Osteoblast (primary cell): ENCODE results near the gene TRERF1. TPM values are rescaled to one million over a fixed set of nuclear protein-coding genes. Genes with fewer than 3 reads are reported as not detected.

ENCODE experiments used
- DNase-seq: peaks from one replicate; pipeline ENCODE4 v3.0.0; 2011; ENCODE audit warnings: low spot score, mixed read lengths; ENCODE audit not compliant: insufficient read length; ENCODE audit errors: missing footprints
- H2AFZ ChIP-seq: 2 replicates; pipeline ENCODE4 v1.6.0; 2011; ENCODE audit warnings: mild to moderate bottlenecking, low read length
- H3K27ac ChIP-seq: 2 replicates; pipeline ENCODE4 v1.5.1; 2011; ENCODE audit warnings: mild to moderate bottlenecking, low read depth, low read length, moderate library complexity
- H3K27me3 ChIP-seq: 2 replicates; pipeline ENCODE4 v1.6.0; 2012; ENCODE audit warnings: mild to moderate bottlenecking, control low read depth, inconsistent platforms, low read length, moderate library complexity; ENCODE audit not compliant: insufficient read depth
- H3K36me3 ChIP-seq: 2 replicates; pipeline ENCODE4 v1.5.1; 2011; ENCODE audit warnings: mild to moderate bottlenecking, low read length, control low read depth, moderate library complexity; ENCODE audit not compliant: insufficient read depth
- H3K4me1 ChIP-seq: 2 replicates; pipeline ENCODE4 v1.5.1; 2011; ENCODE audit warnings: mild to moderate bottlenecking, low read length, control low read depth, moderate library complexity; ENCODE audit not compliant: insufficient read depth
- H3K4me2 ChIP-seq: 2 replicates; pipeline ENCODE4 v1.6.0; 2011; ENCODE audit warnings: mild to moderate bottlenecking, low read length; ENCODE audit not compliant: insufficient read depth
- H3K4me3 ChIP-seq: fragments of 200-600 bp; sonication (generic); 3 replicates; pipeline ENCODE4 v1.5.1; 2012; ENCODE audit warnings: mild to moderate bottlenecking, low read length, inconsistent platforms; ENCODE audit not compliant: insufficient read depth
- H3K79me2 ChIP-seq: 2 replicates; pipeline ENCODE4 v1.6.0; 2012; ENCODE audit warnings: mild to moderate bottlenecking, low read length, control low read depth, inconsistent platforms; ENCODE audit not compliant: insufficient read depth
- H3K9me3 ChIP-seq: 2 replicates; pipeline ENCODE4 v1.5.1; 2011; ENCODE audit warnings: low read depth, low read length, control low read depth
- H4K20me1 ChIP-seq: 2 replicates; pipeline ENCODE4 v1.6.0; 2012; ENCODE audit warnings: mild to moderate bottlenecking, low read length, control low read depth; ENCODE audit not compliant: insufficient read depth
- CTCF ChIP-seq: IDR thresholded peaks from 2 replicates; pipeline ENCODE4 v1.5.1; 2011; ENCODE audit warnings: mild to moderate bottlenecking, low read depth, low read length, moderate library complexity; ENCODE audit errors: extremely low read depth
- total RNA-seq: library from RNA; depleted of rRNA; stranded (reverse); fragments of >200 nt; gene quantifications from 2 replicates; pipeline ENCODE4 v1.2.3, GENCODE V29; 2012

The TRERF1 gene
- total RNA-seq, 1 donor, result 4.7 TPM

- peak; percentile 92 for DNase-seq
- no peaks in the 10 kb centered on the region for H3K79me2 ChIP-seq
- peak overlapping the region; percentile 13 for H3K27ac ChIP-seq
- peaks cover 12% of the 10 kb centered on the region for H3K36me3 ChIP-seq
- H3K4me2 ChIP-seq, result peak overlapping the region; percentile 59
- H3K9me3 ChIP-seq, result no peaks in the 10 kb centered on the region
- H4K20me1 ChIP-seq, result no peaks in the 10 kb centered on the region
- H3K4me1 ChIP-seq, result peaks cover 27% of the 10 kb centered on the region
- no peaks in the 10 kb centered on the region for H3K27me3 ChIP-seq
- TF ChIP-seq CTCF, result no peak
- H3K4me3 ChIP-seq, result peak overlapping the region; percentile 18
- H2AFZ ChIP-seq, result no peak overlapping the region
Measured at GRCh38 chr6:42224222-42225028, 227.3 kb downstream of the TRERF1 start.

- Histone ChIP-seq H3K4me1 (peaks cover 29% of the 10 kb centered on the region), H4K20me1 (no peaks in the 10 kb centered on the region), H3K27ac (no peak overlapping the region), H3K27me3 (no peaks in the 10 kb centered on the region), H3K4me3 (no peak overlapping the region), H3K36me3 (peaks cover 1% of the 10 kb centered on the region), H2AFZ (no peak overlapping the region), H3K79me2 (peaks cover 1% of the 10 kb centered on the region), H3K4me2 (no peak overlapping the region), H3K9me3 (no peaks in the 10 kb centered on the region)
- no peak for DNase-seq
- TF ChIP-seq CTCF, result no peak
Measured at GRCh38 chr6:42222448-42222847, 229.3 kb downstream of the TRERF1 start.

GRCh38 chr6:42221546-42221945, 230.2 kb downstream of the TRERF1 start:
- Histone ChIP-seq H3K4me3 (no peak overlapping the region), H3K27ac (no peak overlapping the region), H2AFZ (no peak overlapping the region), H3K4me1 (peaks cover 28% of the 10 kb centered on the region), H3K9me3 (no peaks in the 10 kb centered on the region), H3K4me2 (no peak overlapping the region), H3K36me3 (no peaks in the 10 kb centered on the region), H4K20me1 (no peaks in the 10 kb centered on the region), H3K27me3 (no peaks in the 10 kb centered on the region), H3K79me2 (peaks cover 10% of the 10 kb centered on the region)
- DNase-seq, result no peak
- TF ChIP-seq CTCF, result no peak

GRCh38 chr6:42220807-42221206, 230.9 kb downstream of the TRERF1 start:
- H3K36me3 ChIP-seq, result no peaks in the 10 kb centered on the region
- H2AFZ ChIP-seq, result no peak overlapping the region
- no peak overlapping the region for H3K4me3 ChIP-seq
- no peaks in the 10 kb centered on the region for H3K9me3 ChIP-seq
- H3K4me1 ChIP-seq, result peaks cover 24% of the 10 kb centered on the region
- TF ChIP-seq CTCF, result no peak
- H4K20me1 ChIP-seq, result no peaks in the 10 kb centered on the region
- DNase-seq, result no peak
- H3K79me2 ChIP-seq, result peaks cover 16% of the 10 kb centered on the region
- no peak overlapping the region for H3K4me2 ChIP-seq
- H3K27ac ChIP-seq, result no peak overlapping the region
- H3K27me3 ChIP-seq, result no peaks in the 10 kb centered on the region
